Heart left ventricle (tissue), 16 donors: ENCODE results near the gene WDR33. TPM values are rescaled to one million over a fixed set of nuclear protein-coding genes. Genes with fewer than 3 reads are reported as not detected.

ENCODE experiments used
- ATAC-seq, 4 donors: fragments of 200-7000 bp; cut with Tn5 transposase; one replicate each; pipeline ENCODE4 v1.9.1; 2020 to 2022; ENCODE audit warnings: moderate library complexity in 4 of 4, mild to moderate bottlenecking in 3 of 4, moderate number of reproducible peaks in 1 of 4
- DNase-seq, 5 donors: peaks; one replicate each; pipeline ENCODE4 v3.0.0-alpha.2; 2020
- H3K27ac ChIP-seq, 12 donors: fragments of 200-600 bp; sonication (generic) in 4 of 12; one replicate each; pipeline versions ENCODE4 v1.5.0 to v1.8.0; 2016 to 2022; ENCODE audit warnings: mild to moderate bottlenecking in 2 of 12
- H3K27me3 ChIP-seq, 9 donors: fragments of 200-600 bp; sonication (generic) in 2 of 9; one replicate each; pipeline versions ENCODE4 v1.5.1 to v1.8.0; 2016 to 2022; ENCODE audit warnings: mild to moderate bottlenecking in 3 of 9
- H3K36me3 ChIP-seq, 9 donors: fragments of 200-600 bp; sonication (generic) in 2 of 9; one replicate each; pipeline versions ENCODE4 v1.5.0 to v1.8.0; 2018 to 2022; ENCODE audit warnings: mild to moderate bottlenecking in 2 of 9
- H3K4me1 ChIP-seq, 12 donors: fragments of 200-600 bp; sonication (generic) in 4 of 12; one replicate each; pipeline versions ENCODE4 v1.5.0 to v1.8.0; 2016 to 2022; ENCODE audit warnings: mild to moderate bottlenecking in 3 of 12
- H3K4me3 ChIP-seq, 12 donors: fragments of 200-600 bp; sonication (generic) in 4 of 12; one replicate each; pipeline versions ENCODE4 v1.5.0 to v1.8.0; 2017 to 2022; ENCODE audit warnings: mild to moderate bottlenecking in 9 of 12, moderate library complexity in 4 of 12
- H3K9me3 ChIP-seq, 12 donors: fragments of 200-600 bp; sonication (generic) in 4 of 12; one replicate each; pipeline versions ENCODE4 v1.5.0 to v1.8.0; 2016 to 2022; ENCODE audit warnings: mild to moderate bottlenecking in 1 of 12
- POLR2A ChIP-seq, 2 donors: fragments of 450-650 bp; IDR thresholded peaks; one replicate each; pipeline ENCODE4 v1.6.1; 2017; ENCODE audit warnings: antibody characterized with exemption in 2 of 2, mild to moderate bottlenecking in 2 of 2, moderate library complexity in 2 of 2
- WGBS, 4 donors: extraction: QIAGEN DNeasy Blood & Tissue Kit in 2 of 4; methylation state at CpG; one replicate each; pipeline versions ENCODE4 v1.1.5 to v1.1.7; 2013 to 2018; 5-methylcytosine and 5-hydroxymethylcytosine counted together
- intact Hi-C, 10 donors: fragments of 100-400 bp; cut with DNase I; formaldehyde crosslinking; loops; one replicate each; pipeline versions ENCODE4 v1.11.1 to v1.14.2; 2022
- polyA plus RNA-seq, 2 donors: library from polyadenylated mRNA; stranded (reverse); fragments of 200-250 nt; gene quantifications; one replicate each; pipeline ENCODE4 v1.2.3, GENCODE V29; 2013
- total RNA-seq, 9 donors: library from RNA; depleted of rRNA in 2 of 9; stranded (reverse); fragments of >200 nt in 2 of 9; fragmentation: NEBNext Ultra II Directional in 3 of 9; extraction: Animal tissue kit (Norgen Biotek cat#: 25700) in 3 of 9; gene quantifications; one replicate each; pipeline versions ENCODE4 v1.1.0 to v1.2.4, GENCODE V29; 2016 to 2023
- TF ChIP-seq, protein P1 (sequence below), 12 donors: fragments of 200-600 bp; sonication (generic) in 4 of 12; IDR thresholded peaks; one replicate each; pipeline versions ENCODE4 v1.5.0 to v1.8.0; 2018 to 2022; ENCODE audit warnings: antibody characterized with exemption in 12 of 12, mild to moderate bottlenecking in 5 of 12
- donor health status: ischemic (EF 13 %, LVEDD 7.1; RV severe dilation, severe dysfunction).
- donor health status: healthy with polysubstance abuse.
- donor health status: DM: no; HTN: yes; CAD: no.
- donor health status: DM: no; HTN: no; CAD: no.
- donor health status: ischemic (EF 25% LVEDD 6.9; RV normal size, moderate dysfunction).
- donor health status: ischemic (EF 25% LVEDD 5.7; RV mildly dilated, moderate dysfunction).
- donor health status: healthy.
- donor health status: DM: yes; HTN: yes; CAD: no.
- donor health status: ischemic (EF 35%, LVEDD 5.7; RV mildly dilated, moderate dysfunction).
- donor health status: nonischemic (EF 11% LVEDD 7.7; RV severe dilation, severe dysfunction).
- donor health status: DM: yes; HTN: yes; CAD: no.
- donor health status: PGD.
- donor health status: ischemic (EF 29% LVEDD 5.4; RV normal size, mild dysfunction).
- donor health status: nonischemic (EF 23%, LVEDD 6.1; RV moderate dilation, normal function).

WDR33 gene
- total and polyA plus RNA-seq, 11 donors = 15.4 to 49.9 (median 41.1) TPM

DNA sequence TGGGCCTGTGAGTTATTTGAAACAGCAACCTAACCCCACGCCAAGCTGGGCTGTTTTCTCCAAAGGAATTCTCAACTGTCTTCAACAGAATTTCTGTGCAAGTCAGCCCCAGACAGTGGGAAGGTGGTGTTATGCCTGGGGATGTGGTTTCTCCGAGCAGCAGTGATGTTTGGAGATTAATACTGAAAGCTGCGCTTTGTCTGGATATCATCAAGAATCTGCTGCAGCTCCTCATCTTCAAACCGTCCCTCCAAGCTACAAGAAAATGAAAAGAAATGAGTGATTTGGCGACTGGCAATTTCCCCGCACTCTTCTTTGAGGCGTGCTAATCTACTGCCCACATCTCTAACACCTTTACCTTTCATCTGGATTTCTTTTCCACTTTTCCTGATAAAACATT is 37.0 kb upstream of the WDR33 start:
- Histone ChIP-seq H3K4me3 (no peak overlapping the region), H3K36me3 (peaks cover 0 to 88% (median 76%) of the 10 kb centered on the region in 9 donors), H3K27ac (no peak overlapping the region), H3K27me3 (no peaks in the 10 kb centered on the region), H3K9me3 (no peaks in the 10 kb centered on the region), H3K4me1 (peaks cover 0 to 7% (median 0%) of the 10 kb centered on the region in 12 donors)
- ATAC-seq = no peak
- intact Hi-C loops = no loop called here
- WGBS, 4 donors = 91 to 92% (median 91%) methylated on average over 7 of the region's 7 CpGs
- TF ChIP-seq POLR2A (IDR thresholded peaks at IDR 0.05) = no peak
- TF ChIP-seq, protein P1, sequence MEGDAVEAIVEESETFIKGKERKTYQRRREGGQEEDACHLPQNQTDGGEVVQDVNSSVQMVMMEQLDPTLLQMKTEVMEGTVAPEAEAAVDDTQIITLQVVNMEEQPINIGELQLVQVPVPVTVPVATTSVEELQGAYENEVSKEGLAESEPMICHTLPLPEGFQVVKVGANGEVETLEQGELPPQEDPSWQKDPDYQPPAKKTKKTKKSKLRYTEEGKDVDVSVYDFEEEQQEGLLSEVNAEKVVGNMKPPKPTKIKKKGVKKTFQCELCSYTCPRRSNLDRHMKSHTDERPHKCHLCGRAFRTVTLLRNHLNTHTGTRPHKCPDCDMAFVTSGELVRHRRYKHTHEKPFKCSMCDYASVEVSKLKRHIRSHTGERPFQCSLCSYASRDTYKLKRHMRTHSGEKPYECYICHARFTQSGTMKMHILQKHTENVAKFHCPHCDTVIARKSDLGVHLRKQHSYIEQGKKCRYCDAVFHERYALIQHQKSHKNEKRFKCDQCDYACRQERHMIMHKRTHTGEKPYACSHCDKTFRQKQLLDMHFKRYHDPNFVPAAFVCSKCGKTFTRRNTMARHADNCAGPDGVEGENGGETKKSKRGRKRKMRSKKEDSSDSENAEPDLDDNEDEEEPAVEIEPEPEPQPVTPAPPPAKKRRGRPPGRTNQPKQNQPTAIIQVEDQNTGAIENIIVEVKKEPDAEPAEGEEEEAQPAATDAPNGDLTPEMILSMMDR (IDR thresholded peaks at IDR 0.05) = no peak
- no peak for DNase-seq

- peak in 2 of 5 donors; percentile 16 to 66 for DNase-seq
- intact Hi-C loops = no loop called here
- TF ChIP-seq, protein P1 (IDR thresholded peaks at IDR 0.05) = no peak
- no peak for TF ChIP-seq POLR2A (IDR thresholded peaks at IDR 0.05)
- H3K4me3 ChIP-seq = no peak overlapping the region
- no peaks in the 10 kb centered on the region for H3K9me3 ChIP-seq
- H3K27me3 ChIP-seq = no peaks in the 10 kb centered on the region
- WGBS, 4 donors = 55 to 70% (median 60%) methylated on average over 4 of the region's 4 CpGs
- ATAC-seq = peak; percentile 70 to 80 (median 72)
- no peak overlapping the region for H3K27ac ChIP-seq
- peaks cover 0 to 58% (median 47%) of the 10 kb centered on the region in 9 donors for H3K36me3 ChIP-seq
- H3K4me1 ChIP-seq = peaks cover 0 to 7% (median 0%) of the 10 kb centered on the region in 12 donors
Observed at GRCh38 chr2:127844973-127845372, 34.0 kb upstream of the WDR33 start.

- intact Hi-C loops = no loop called here
- TF ChIP-seq POLR2A (IDR thresholded peaks at IDR 0.05) = no peak
- TF ChIP-seq, protein P1 (IDR thresholded peaks at IDR 0.05) = no peak
- DNase-seq (no peak), ATAC-seq (no peak)
- Histone ChIP-seq H3K4me3 (no peak overlapping the region), H3K27ac (no peak overlapping the region), H3K36me3 (peaks cover 0 to 45% (median 34%) of the 10 kb centered on the region in 9 donors), H3K27me3 (no peaks in the 10 kb centered on the region), H3K9me3 (no peaks in the 10 kb centered on the region), H3K4me1 (peaks cover 0 to 7% (median 0%) of the 10 kb centered on the region in 12 donors)
- 91 to 97% (median 96%) methylated on average over 6 of the region's 6 CpGs for WGBS, 4 donors
Observed at GRCh38 chr2:127843677-127844076, 32.7 kb upstream of the WDR33 start.

DNA sequence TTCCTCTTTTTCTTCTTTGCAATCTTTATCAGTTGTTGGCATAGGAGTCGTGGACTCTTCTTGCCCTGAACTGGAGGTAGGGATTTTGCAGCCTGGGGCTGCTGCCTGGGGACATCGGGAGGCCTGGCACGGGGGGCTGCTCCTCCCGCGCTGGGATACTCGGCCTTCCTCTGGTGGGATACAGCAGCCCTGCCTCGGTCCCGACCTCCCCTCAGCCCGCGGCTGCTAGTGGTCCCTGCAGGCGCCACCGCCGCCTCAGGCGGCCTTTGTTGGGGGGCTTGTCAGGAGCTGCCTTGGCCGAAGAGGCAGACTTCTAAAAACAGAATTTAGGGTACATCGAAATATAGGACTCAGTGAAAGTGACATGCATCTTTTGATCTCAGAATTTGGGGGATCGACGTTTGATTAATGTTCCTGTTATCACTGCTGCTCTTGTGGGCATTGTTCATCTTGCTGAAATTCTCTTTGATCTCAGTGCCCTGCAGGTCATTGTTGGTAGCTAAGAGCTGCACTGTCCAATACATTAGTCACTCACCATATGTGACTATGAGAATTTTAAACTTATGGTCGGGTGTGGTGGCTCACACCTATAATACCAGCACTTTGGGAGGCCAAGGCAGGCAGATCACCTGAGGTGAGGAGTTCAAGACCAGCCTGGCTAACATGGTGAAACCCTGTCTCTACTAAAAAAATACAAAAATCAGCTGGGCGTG is 30.7 kb upstream of the WDR33 start:
- Histone ChIP-seq H3K4me1 (peaks cover 0 to 7% (median 0%) of the 10 kb centered on the region in 12 donors), H3K9me3 (no peaks in the 10 kb centered on the region), H3K27ac (no peak overlapping the region), H3K4me3 (no peak overlapping the region), H3K36me3 (peaks cover 0 to 25% (median 13%) of the 10 kb centered on the region in 9 donors), H3K27me3 (no peaks in the 10 kb centered on the region)
- TF ChIP-seq, protein P1 (IDR thresholded peaks at IDR 0.05) = no peak
- no peak for TF ChIP-seq POLR2A (IDR thresholded peaks at IDR 0.05)
- intact Hi-C loops = no loop called here
- DNase-seq (no peak), ATAC-seq (peak in 1 of 4 donors; percentile 25)
- WGBS, 4 donors = 71 to 79% (median 78%) methylated on average over 13 to 20 of the region's 20 CpGs
